Left forelimb (tissue), 1 donor: ENCODE results near the gene NPAS3.

ENCODE experiments used
- DNase-seq: peaks from one replicate; pipeline ENCODE4 v3.0.0-alpha.2; 2018; ENCODE audit warnings: low spot score

The NPAS3 gene

DNA sequence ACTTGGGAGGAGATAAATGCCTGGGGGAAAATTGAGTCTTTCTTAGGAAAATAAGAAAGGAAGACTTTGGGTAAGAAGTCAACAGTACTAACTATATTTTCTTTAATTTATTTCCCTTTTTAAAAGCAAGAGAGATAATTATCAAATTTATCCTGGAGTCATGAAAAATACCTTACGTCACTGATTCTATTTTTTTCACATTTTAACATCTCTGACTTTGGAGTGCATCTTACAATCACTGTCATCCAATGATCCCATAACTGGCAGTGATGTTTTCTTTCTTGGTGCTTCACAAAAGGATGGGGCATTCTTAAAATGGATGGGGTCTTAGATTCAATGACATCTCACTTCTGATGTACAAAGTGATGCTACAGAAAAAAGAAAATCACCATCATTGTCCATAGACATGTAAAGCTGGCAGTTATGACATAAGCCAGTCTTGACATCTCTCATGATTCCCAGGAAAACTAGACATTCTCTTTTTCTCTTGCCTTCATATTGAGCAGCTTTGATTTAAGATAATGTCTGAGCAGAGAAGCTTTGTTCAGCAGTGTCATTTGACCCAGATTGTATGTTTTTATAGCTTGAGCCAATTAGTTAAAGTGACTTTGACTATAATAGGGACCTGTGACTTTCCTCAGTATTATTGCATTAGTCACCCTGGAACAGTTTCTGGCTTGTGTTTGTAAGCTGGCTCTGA is 776.0 kb downstream of the NPAS3 start:
- no peak for DNase-seq

- no peak for DNase-seq
Observed at GRCh38 chr14:33715227-33715528, 776.5 kb downstream of the NPAS3 start.

- no peak for DNase-seq
Observed at GRCh38 chr14:33716921-33717320, 778.2 kb downstream of the NPAS3 start.

- no peak for DNase-seq
Observed at GRCh38 chr14:33717866-33718265, 779.2 kb downstream of the NPAS3 start.

DNA sequence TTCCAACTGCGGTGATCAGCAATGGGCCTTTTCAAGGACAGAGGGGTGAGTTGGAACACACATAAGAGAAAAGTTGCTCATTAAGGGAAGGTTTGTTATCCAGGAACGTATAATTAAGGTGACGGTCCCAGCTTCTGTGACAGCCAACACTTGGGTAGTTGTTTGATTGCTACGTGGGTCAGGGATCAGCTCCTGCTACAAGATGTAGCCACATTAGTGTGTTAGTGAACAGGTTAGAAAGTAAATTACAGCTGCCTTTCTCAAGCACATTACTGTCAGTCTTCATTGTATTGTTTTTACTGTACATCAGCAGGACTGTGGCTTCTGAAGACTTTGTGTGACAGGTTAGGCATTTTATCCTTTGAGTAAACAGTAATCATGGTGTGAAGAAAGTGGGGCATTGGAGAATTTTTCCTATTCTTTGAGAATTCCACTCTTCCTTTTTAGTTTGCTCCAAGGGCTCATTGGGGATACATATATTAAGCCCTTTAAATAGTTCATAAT is 781.7 kb downstream of the NPAS3 start:
- no peak for DNase-seq

- no peak for DNase-seq
Observed at GRCh38 chr14:33726685-33727084, 788.0 kb downstream of the NPAS3 start.

DNA sequence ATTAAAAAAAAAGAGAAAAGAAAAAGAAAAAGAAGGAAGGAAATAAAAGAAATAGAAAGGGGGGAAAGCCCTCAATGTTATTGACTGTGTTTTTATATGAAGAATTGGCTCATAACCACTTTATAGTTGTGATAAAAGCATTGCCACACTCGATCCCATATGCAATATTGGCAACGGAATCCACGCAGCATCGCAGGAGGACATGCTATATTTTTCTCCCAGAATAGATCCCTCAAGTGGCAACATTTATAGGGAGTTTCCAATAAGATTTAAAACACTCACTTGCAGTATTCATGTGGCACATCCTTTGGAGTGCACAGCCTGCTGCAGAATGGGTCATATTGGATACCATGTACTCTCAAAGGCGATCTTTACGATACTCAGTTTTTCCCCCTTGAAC is 788.9 kb downstream of the NPAS3 start:
- no peak for DNase-seq

DNA sequence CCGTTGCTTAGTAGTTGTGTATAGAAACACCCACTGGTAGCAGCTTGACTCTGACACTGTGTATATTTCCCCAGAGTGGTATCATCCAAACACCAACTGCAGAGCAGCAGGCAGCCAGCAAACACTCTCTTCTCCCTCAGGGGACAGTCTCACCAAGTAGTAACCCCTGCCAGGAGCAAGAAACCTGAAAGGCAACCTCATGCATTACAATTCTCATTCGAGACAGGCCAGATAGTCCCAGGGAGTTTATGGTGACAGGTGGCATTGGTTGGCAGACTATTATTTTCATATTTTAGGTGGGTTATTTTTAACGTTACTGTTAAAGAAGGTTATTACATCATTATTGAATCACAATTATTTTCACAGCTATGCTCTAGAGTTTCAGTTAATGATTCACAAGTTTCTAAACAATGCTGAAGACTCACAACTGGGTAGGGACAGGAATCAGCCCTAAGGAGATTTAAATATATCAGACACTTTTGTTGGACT is 789.4 kb downstream of the NPAS3 start:
- DNase-seq = no peak

- DNase-seq = no peak
Observed at GRCh38 chr14:33730156-33730555, 791.5 kb downstream of the NPAS3 start.

GRCh38 chr14:33732175-33732574 is 793.5 kb downstream of the NPAS3 start:
- DNase-seq = no peak

DNA sequence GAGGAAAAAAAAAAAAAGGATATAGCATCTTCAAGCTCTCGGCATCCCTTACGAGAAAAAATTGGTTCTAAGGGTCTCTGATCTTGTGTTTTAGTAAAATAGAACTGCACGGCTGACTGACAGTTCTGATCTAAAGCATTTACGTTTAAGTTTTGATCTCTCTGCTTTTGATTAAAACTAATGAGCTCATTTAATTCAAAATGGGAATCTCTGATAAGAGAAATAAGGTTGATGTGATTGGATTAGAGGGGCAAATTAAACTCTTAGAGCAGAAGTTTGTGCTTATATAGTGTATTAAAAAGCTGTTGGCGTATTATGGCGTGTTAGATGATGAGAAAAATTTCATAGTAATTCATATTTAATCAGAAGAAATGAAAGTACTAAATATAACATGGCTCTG is 794.6 kb downstream of the NPAS3 start:
- no peak for DNase-seq

GRCh38 chr14:33733721-33734120 is 795.0 kb downstream of the NPAS3 start:
- no peak for DNase-seq

DNA sequence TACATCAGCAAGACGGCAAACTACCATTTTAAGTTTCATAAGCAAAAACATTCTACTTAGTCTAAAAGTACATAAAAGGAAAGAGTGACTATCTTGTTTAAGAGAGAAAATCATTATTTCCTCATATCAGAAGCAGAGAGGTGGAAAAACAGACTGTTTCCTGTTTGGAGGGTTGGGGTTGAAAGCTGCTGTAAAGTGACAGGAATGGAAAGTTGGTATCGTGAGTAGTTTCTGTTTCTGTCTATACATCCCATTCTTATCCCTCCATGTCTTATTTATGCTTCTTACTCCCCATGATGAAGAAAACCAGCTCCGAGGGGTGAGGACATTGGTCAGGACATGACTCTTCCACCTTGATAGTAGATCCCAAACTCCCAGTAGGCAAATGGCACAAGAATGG is 795.7 kb downstream of the NPAS3 start:
- no peak for DNase-seq

- no peak for DNase-seq
Observed at GRCh38 chr14:33736299-33736825, 797.7 kb downstream of the NPAS3 start.

DNA sequence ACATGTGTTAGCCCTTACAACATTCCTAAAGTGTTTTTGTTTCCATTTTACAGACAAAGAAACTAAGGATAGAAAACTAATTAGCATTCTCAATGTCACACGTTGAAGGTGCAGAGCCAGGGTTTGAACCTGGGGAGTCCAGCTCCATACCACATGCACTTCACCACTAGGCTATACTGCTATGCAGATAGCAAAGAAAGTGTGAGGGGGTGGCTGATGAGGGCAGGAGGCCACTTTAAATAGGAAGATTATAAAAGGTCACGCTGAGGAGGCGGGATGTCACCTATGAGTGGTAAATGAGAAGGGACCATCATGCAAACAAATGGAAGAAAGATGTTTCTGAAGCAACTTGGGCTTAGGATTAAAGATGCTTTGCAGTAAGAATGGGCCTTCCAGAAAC is 798.3 kb downstream of the NPAS3 start:
- DNase-seq = no peak

DNA sequence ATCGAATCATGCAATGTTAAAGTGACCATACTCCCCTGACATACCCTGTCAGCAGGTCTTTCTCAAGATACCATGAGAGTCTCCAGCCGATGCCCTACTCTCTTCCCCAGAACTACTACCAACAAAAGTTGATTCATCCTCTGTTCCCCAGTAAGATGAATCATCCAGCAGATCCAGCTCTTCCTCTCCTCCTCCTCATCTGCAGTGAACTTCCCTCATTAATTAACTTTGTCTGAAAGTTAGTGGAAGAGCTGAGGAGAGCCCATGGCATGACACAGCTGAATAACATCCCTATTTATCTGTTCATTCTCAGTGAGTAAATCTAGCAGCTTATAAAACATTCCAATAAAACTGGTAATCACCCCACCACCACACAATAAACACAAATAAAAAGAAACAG is 798.8 kb downstream of the NPAS3 start:
- DNase-seq = no peak

GRCh38 chr14:33738029-33738428 is 799.4 kb downstream of the NPAS3 start:
- no peak for DNase-seq

GRCh38 chr14:33738491-33738890 is 799.8 kb downstream of the NPAS3 start:
- DNase-seq = no peak

GRCh38 chr14:33740531-33740930 is 801.9 kb downstream of the NPAS3 start:
- no peak for DNase-seq

- no peak for DNase-seq
Observed at GRCh38 chr14:33742166-33742565, 803.5 kb downstream of the NPAS3 start.

DNA sequence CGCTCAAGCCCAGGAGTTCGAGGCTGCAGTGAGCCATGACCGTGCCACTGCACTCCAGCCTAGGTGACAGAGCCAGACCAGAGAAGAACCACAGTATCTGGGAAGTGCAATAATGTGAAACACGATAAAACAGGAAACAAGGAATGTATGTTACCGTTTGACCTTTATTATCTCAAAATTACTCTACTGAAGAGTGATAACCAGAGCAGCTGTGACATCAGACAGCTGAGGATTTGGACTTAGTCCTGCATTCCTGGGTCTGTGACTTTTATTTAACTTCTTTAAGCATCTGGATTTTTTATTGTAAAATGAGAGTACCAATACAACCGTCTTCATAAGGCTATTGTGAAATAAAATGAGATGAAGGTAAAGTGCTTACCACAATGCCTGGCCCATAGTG is 806.5 kb downstream of the NPAS3 start:
- no peak for DNase-seq

GRCh38 chr14:33747749-33748148 is 809.1 kb downstream of the NPAS3 start:
- no peak for DNase-seq

GRCh38 chr14:33754261-33754660 is 815.6 kb downstream of the NPAS3 start:
- no peak for DNase-seq

DNA sequence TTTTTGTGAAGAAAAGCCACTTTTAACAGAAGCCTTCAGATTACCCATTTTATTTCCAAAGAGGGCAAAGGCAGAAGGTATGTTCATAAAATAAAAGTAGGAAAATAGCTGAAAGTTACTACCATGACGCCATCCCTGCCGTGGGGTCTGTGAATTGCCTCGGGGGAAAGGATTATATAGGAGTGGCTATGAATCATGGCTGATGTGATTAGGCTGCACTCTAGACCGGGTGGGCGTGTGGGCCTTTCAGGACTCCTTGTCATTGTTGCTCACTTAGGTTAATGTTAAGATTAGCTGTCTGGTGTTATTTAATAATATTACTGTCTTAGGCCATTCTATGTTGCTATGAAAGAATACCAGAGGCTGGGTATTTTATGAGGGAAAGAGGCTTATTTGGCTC is 816.7 kb downstream of the NPAS3 start:
- no peak for DNase-seq
